ENCODE data around the gene ERMARD.
A peak's percentile ranks its signal among the peaks of the same experiment; 100 is the strongest.

ERMARD gene

GRCh38 chr6:169812257-169812644 is 60.8 kb downstream of the ERMARD start:
- ATAC-seq (no peak), DNase-seq (no peak)
- H3K4me1 Mint-ChIP-seq, result peaks cover 18% of the 10 kb centered on the region
- no peak overlapping the region for H3K4me3 Mint-ChIP-seq
- H3K27ac Mint-ChIP-seq, result no peak overlapping the region
- peaks cover 8 to 17% of the 10 kb centered on the region in 2 donors for H3K9me3 Mint-ChIP-seq
- peaks cover 64% of the 10 kb centered on the region for H3K27me3 Mint-ChIP-seq

- ATAC-seq (no peak), DNase-seq (no peak)
- Mint-ChIP-seq H3K27ac (no peak overlapping the region), H3K9me3 (peaks cover 8 to 21% of the 10 kb centered on the region in 2 donors), H3K4me1 (peaks cover 10% of the 10 kb centered on the region), H3K27me3 (peaks cover 77% of the 10 kb centered on the region), H3K4me3 (no peak overlapping the region)
Observed at GRCh38 chr6:169813969-169814368, 62.5 kb downstream of the ERMARD start.

- no peak for DNase-seq
- no peaks in the 10 kb centered on the region for H3K4me1 Mint-ChIP-seq
- H3K27me3 Mint-ChIP-seq, result peaks cover 74% of the 10 kb centered on the region
- H3K4me3 Mint-ChIP-seq, result no peak overlapping the region
- no peak for ATAC-seq
- peaks cover 8 to 21% of the 10 kb centered on the region in 2 donors for H3K9me3 Mint-ChIP-seq
- no peak overlapping the region for H3K27ac Mint-ChIP-seq
Observed at GRCh38 chr6:169816054-169816453, 64.6 kb downstream of the ERMARD start.

GRCh38 chr6:169816975-169817374 is 65.6 kb downstream of the ERMARD start:
- DNase-seq (no peak), ATAC-seq (no peak)
- Mint-ChIP-seq H3K4me3 (no peak overlapping the region), H3K4me1 (no peaks in the 10 kb centered on the region), H3K9me3 (peaks cover 8 to 21% of the 10 kb centered on the region in 2 donors), H3K27me3 (peaks cover 77% of the 10 kb centered on the region), H3K27ac (no peak overlapping the region)

- H3K27me3 Mint-ChIP-seq, result peaks cover 88% of the 10 kb centered on the region
- no peak overlapping the region for H3K27ac Mint-ChIP-seq
- no peak for ATAC-seq
- no peaks in the 10 kb centered on the region for H3K4me1 Mint-ChIP-seq
- peaks cover 8 to 21% of the 10 kb centered on the region in 2 donors for H3K9me3 Mint-ChIP-seq
- no peak overlapping the region for H3K4me3 Mint-ChIP-seq
- DNase-seq, result no peak
Observed at GRCh38 chr6:169820358-169820757, 68.9 kb downstream of the ERMARD start.

GRCh38 chr6:169824021-169824420 is 72.6 kb downstream of the ERMARD start:
- Mint-ChIP-seq H3K4me3 (no peak overlapping the region), H3K27ac (no peak overlapping the region), H3K4me1 (no peaks in the 10 kb centered on the region), H3K9me3 (no peaks in the 10 kb centered on the region), H3K27me3 (peaks cover 74% of the 10 kb centered on the region)
- DNase-seq (no peak), ATAC-seq (no peak)

- DNase-seq, result no peak
- no peak for ATAC-seq
- no peaks in the 10 kb centered on the region for H3K9me3 Mint-ChIP-seq
- no peak overlapping the region for H3K4me3 Mint-ChIP-seq
- H3K4me1 Mint-ChIP-seq, result no peaks in the 10 kb centered on the region
- H3K27me3 Mint-ChIP-seq, result peaks cover 76% of the 10 kb centered on the region
- H3K27ac Mint-ChIP-seq, result no peak overlapping the region
Observed at GRCh38 chr6:169824848-169825557, 73.6 kb downstream of the ERMARD start.

GRCh38 chr6:169825558-169826225 is 74.3 kb downstream of the ERMARD start:
- peaks cover 79% of the 10 kb centered on the region for H3K27me3 Mint-ChIP-seq
- no peaks in the 10 kb centered on the region for H3K4me1 Mint-ChIP-seq
- H3K4me3 Mint-ChIP-seq, result no peak overlapping the region
- no peaks in the 10 kb centered on the region for H3K9me3 Mint-ChIP-seq
- ATAC-seq, result no peak
- H3K27ac Mint-ChIP-seq, result no peak overlapping the region
- DNase-seq, result no peak

- Mint-ChIP-seq H3K27me3 (peaks cover 80% of the 10 kb centered on the region), H3K4me1 (peaks cover 7% of the 10 kb centered on the region), H3K27ac (no peak overlapping the region), H3K4me3 (no peak overlapping the region), H3K9me3 (no peaks in the 10 kb centered on the region)
- DNase-seq, result no peak
- no peak for ATAC-seq
Observed at GRCh38 chr6:169826697-169827096, 75.3 kb downstream of the ERMARD start.

GRCh38 chr6:169827290-169827717 is 75.9 kb downstream of the ERMARD start:
- Mint-ChIP-seq H3K27me3 (peaks cover 78% of the 10 kb centered on the region), H3K4me1 (peaks cover 10% of the 10 kb centered on the region), H3K9me3 (no peaks in the 10 kb centered on the region), H3K4me3 (no peak overlapping the region), H3K27ac (peak overlapping the region in 1 of 2 donors; percentile 13)
- DNase-seq (no peak), ATAC-seq (no peak)

- Mint-ChIP-seq H3K4me3 (no peak overlapping the region), H3K4me1 (peaks cover 10% of the 10 kb centered on the region), H3K9me3 (no peaks in the 10 kb centered on the region), H3K27ac (no peak overlapping the region), H3K27me3 (peaks cover 78% of the 10 kb centered on the region)
- ATAC-seq (no peak), DNase-seq (no peak)
Observed at GRCh38 chr6:169828176-169828575, 76.8 kb downstream of the ERMARD start.

GRCh38 chr6:169829786-169830185 is 78.4 kb downstream of the ERMARD start:
- ATAC-seq (peak; percentile 24), DNase-seq (no peak)
- Mint-ChIP-seq H3K4me1 (peaks cover 10% of the 10 kb centered on the region), H3K4me3 (no peak overlapping the region), H3K9me3 (no peaks in the 10 kb centered on the region), H3K27me3 (peaks cover 78% of the 10 kb centered on the region), H3K27ac (no peak overlapping the region)

- no peak overlapping the region for H3K4me3 Mint-ChIP-seq
- no peak for ATAC-seq
- H3K9me3 Mint-ChIP-seq, result no peaks in the 10 kb centered on the region
- H3K27ac Mint-ChIP-seq, result no peak overlapping the region
- DNase-seq, result no peak
- H3K4me1 Mint-ChIP-seq, result peaks cover 10% of the 10 kb centered on the region
- H3K27me3 Mint-ChIP-seq, result peaks cover 82% of the 10 kb centered on the region
Observed at GRCh38 chr6:169830876-169831275, 79.5 kb downstream of the ERMARD start.

All from stimulated activated naive CD8-positive, alpha-beta T cell treated with anti-CD3 and anti-CD28 coated beads, Interleukin-15, amount 100 ng/mL, for 72 hours (primary cell).